T-helper 2 cell (primary cell): ENCODE measurements around the gene MACROD2.

Experiments
- DNase-seq, 5 experiments: peaks; one replicate each; pipeline versions ENCODE4 v3.0.0 to v3.0.0-alpha.2; 2012 to 2022

The MACROD2 gene

DNA sequence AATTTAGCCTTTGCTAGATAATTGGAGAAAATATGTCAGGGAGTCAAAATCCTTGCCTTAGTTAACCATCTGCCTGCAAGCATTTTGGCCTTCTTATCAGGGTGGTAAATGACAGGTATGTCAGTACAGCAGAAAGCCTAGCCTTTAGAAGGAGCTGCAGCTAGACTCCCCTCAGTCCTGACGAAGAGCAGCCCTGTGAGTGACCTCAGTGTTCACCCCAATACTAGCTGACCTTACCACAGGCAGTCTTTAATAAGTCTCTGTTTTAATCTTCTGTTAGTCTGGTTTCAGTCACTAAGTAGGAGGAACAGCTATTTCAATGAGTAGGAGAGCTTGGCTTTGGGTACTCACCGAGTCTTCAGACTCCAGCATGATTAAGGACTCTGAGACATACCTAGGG lies 682.1 kb downstream of the MACROD2 start:
- DNase-seq = no peak

DNA sequence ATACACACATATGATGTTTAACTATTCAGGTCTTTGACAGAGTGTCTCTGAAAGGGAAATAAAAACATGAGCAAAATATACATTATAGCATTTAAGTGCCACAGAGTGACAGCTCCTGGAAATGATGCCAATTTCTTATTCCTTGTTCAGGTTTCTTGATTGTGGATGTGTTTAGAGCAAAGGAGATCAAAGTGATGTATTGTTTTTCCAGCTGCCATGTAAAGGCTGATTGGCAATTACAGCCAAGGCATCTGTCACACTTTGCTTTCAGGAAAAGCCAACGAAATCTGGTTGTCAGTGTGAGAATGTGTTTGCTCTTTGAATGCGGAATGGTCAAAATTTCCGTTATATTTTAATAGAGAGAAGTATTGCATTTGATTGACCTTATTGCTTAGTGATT lies 689.9 kb downstream of the MACROD2 start:
- no peak for DNase-seq

DNA sequence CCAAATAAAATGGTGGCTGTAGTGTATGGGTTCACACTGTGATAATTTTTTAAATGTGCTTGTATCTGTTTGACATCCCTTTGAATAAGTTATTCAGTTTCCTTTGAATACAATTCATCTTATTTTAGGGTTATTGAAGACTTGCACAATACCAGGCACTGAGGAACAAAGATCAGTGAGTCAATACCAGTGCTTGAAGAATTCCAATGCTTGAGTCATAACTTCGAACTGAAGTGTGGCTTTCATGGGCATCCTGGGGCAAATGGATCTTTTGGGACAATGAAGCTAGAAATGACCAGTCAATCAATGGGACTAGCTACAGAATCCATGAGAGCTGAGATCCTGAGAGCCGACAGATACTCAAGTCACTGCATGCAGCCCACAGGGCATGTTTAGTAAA lies 692.0 kb downstream of the MACROD2 start:
- no peak for DNase-seq

DNA sequence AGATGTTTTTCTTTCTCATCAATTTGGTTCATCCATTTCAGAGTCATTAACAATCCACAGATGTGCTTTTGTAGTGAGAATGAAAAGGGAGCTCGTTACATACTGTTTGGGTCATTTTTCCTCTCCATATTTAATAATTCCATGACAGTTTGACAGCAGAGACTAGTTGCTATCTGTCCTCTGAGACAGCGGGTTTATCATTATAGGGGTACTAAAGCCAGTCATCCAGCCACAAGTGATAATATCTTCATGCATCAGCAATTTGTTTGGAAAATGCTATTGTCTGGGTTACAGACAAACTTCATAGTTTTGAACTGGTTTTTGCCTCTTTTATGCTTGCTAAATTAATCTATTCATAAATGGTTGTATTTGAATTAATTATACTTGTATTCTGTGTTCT lies 692.7 kb downstream of the MACROD2 start:
- DNase-seq = no peak

DNA sequence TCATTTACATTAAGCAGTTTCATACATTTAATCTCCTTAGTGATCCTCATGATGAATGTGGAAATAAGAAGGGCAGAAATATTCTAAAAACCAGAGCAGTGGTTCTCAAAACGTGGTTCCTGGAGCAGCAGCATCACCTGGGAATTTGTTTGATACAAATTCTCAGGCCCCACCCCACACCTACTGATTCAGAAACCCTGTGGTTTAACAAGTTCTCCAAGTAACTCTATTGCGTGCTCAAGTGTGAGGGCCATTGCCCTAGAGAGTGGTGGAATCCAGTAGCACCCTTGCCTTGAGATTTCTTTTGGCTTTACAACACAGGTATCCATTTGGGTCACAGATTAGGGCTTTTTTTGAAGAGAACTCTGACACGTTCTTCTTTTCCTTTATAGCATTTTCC lies 696.7 kb downstream of the MACROD2 start:
- no peak for DNase-seq

DNA sequence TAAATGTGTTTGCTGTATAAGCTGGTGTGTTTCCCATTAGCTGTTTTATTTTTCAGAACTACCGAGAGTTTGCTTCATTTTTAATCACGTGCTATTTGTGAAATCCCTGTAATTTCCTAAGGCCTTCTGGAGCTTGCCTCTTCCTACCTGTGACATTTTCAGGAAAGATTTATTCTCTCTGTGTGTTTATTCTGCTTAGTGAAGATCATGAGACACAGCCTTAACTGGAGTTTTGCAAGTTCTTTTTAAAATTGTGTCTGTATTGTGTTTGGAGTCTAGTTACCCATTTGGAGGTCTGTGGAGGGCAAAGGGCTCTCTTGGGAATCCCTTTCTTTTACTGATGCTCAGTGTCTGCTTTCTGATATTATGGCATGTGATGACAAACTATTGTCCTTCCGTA lies 701.2 kb downstream of the MACROD2 start:
- DNase-seq = no peak

DNA sequence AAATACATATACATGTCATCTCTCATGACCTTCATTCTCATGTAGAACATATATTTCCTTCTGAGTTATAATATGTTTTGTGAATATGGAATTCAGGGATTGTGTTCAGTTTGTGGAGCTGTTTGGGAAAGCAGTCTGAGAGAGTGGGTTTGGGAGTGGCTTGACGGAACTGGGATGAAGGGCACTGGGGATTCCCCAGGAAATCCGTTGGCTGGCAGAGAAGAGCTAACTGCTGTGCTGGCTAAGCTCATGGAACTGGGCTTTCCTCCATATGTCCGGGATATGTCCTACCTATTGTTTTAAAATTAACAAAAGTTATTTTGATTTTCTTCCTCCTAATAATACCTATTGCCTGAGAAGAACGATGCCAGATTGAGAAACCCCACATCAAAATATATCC lies 701.6 kb downstream of the MACROD2 start:
- no peak for DNase-seq

DNA sequence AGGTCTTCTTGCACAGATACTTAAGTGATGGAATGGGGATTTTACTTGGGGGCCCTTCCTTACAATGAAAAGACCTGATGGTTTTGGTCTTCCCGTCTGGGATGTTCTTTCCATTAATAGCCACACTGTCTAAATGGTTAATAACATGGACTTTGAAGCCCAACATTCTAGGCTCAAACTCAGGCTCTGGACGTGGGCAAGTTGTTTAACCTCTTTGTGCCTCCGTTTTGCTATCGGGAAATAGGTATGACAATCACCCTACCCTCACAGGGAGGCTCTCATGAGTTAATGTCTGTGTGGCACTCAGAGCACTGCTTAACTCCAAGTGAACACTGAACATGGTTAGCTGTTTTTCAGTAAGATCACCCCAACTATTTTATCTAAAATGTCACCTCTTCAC lies 702.8 kb downstream of the MACROD2 start:
- no peak for DNase-seq

DNA sequence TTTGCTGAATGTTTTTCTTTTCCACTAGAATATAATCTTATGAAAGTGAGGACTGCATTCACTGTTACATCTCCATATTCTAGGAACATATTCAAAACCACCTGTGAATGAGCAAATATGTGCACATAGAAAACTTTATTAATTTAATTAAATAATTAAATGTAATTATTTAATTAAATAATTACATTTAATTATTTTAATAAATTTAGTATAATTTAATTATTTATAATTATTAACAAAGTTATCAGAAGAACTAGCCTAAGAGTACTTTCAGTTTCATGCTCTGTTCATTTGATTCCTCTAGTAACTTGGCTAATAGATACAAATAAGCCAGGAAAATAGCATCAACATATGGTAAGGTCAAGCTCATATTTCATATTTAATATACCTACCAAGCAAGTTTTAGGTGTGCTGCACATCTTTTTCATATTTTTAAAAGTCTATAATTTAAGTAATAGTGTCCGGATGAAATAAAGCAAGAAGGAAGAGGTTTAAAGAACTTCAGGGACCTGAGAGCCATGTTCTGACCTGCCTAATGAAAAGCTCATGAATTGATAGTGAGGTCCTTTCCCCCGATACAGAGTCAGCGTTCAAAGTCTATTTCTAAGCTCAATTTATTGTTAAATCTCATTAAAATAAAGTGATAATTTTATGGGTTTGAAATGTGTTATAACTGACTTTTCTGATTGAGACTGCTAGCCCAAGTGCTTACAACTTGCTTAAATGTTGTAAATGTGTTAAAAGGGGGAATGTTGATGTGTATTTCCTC lies 703.5 kb downstream of the MACROD2 start:
- DNase-seq = no peak

DNA sequence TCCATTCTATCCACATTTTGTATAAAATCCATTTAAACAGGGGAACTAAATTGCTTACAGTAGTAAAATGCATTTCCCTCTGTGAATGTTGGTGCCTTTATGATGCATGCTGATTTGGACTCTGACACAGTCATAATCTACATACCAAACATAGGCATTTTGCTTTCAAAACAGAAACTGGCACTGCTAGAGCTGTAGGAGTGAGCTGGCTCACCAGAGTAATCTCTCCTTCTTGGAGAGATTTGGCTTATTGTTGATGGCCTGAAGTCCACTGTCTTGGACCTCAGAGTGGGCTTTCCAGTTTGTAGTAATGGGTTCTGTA lies 705.3 kb downstream of the MACROD2 start:
- no peak for DNase-seq

DNA sequence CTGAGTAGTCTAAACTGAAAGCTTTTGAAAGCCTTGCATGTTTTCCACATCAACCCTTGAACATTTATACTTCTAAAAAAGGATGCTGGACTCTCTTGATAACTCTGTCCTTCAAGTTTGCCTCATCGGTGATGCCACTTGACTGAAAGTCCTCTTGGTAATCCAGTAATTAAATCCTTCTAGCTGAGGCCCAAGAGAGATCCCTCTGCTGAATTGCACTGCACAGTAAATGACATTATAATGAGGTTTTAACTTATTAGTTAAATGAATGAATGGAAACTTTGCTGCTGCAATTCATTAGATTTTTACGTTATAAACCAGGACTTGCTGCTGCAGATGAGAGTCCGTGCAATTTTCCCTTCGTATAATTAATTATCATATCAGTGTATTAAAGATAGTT lies 706.0 kb downstream of the MACROD2 start:
- DNase-seq = no peak

DNA sequence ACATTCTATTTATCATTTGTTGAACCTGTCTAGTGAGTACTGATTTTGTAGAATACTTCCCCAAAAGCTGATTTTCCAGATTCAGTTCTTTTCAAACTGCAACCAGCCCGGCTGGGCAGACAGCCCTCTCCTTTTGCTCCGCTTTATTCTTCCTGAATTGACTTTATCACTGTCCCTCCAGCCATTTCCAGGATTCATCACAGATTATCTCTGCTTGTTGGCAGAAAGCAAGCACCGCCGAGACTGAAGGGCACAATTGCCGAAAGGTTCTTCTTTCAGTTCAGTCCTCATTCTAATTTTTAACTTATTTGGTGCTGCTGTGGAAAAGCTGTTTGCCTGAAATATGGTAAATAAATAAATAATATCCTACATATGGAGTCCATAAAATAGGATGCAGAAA lies 711.2 kb downstream of the MACROD2 start:
- DNase-seq = no peak

DNA sequence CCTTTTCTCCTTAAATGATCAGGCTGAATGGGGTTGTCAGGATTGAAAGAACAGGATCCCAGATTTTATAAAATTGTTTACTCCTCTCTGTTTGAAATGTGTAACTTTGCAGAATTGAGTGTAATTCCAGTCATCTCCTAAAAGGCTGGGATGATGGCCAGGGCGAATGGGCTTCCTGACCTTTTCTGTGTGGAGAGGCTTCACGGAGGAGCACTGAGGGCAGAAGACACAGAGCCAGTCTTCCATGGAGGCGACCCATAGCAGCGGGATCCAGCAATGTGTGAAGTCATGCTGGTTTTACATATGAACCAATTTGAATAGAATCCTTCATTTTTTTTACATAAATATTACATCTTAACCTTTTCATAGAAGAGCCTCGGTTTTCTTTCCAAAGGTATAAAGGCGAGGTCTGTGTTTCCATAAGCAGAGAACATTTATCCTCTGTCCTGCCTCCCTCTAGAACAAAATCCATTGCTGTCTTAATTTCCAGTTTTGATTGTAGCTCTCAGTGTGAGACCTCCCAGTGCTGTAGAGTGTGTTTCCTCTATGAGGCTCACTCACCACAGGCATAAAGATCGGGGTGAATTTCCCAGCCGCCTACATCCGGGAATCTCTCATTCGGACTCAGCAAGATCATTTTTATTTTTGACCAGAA lies 711.8 kb downstream of the MACROD2 start:
- no peak for DNase-seq

DNA sequence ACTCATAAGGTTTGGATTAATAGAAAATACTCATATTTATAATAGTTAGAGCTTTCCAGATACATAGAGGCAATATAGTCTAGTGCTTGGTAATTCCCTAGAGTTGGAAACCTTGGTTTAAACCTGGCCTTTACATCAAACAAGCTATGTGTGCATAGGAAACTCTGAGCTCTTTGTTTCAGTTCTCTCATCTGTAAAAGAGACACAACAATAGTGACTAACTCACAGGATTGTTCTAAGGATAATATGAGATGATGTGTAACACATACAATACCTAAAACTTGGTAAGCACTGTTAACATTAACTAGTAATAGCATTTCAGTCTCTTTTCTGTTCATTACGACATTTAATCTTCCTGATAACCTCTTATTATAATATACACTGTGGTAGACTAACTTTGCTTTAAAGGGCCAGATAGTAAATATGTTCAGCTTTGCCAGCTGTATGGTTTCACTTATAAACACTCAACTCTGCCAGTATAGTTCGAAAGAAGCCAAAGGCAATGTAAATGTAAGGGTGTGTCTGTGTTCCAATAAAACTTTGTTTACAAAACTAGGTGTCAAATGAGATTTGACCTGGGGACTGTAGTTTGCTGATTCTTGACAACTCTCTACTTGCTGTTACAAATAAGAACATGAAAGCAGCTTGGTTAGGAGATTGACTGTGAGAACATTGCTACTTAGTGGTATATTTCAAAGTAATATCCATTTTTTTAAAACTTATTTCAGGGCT lies 712.7 kb downstream of the MACROD2 start:
- DNase-seq = no peak

DNA sequence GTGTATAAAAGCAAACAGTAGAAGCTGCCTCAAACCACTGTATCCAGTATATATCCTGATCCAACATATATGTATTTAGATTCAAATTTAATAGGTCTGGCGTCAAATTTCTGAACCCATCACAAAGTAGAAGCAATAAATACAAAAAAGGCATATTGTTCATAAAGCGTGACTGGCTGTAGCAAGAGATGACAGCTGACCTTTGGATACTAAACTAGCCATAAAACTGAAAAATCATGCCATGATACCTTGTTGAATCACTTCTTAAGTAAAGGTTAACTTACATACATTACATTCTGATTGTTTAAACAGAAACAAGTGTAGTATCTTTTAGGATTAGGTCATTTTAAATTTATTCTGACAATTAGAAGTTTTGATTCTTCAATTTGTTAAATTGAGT lies 714.1 kb downstream of the MACROD2 start:
- no peak for DNase-seq

DNA sequence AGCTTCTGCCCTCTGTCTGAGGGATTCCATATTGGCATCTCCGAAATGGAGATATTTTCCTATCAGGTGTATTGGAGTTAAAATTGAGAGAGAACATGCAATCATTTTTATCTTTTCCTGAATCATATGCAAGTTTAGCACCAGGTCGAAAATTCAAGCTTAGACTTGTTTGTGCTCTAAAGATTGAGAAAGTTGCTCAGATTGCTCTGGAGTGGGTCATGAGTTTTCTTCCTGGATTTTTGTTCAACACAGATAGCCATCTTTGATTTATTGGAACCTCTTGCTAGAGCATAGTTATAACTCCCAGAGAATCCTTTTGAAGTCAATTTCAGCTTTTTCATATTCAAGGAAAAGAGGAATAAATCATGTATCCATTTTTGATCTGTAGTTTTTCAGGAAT lies 715.6 kb downstream of the MACROD2 start:
- no peak for DNase-seq

DNA sequence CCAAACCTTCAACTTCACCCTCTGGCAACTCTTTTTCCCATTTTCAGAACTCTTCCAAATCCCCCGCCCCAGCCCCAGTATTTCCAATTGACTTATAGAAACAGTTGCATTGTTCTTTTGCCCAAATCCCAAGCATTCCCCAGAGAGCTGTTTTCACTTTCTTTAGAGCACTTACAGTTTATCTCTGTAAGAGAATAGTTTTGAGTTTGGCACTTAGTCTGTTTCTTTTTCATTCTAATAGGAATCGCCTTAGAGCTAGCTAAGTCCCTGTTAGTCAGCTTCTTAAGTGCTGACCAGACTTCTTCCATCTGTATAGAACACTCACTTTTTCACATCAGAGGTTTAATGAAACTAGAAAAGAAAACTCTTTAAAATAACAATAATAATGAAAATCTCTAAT lies 716.3 kb downstream of the MACROD2 start:
- no peak for DNase-seq

DNA sequence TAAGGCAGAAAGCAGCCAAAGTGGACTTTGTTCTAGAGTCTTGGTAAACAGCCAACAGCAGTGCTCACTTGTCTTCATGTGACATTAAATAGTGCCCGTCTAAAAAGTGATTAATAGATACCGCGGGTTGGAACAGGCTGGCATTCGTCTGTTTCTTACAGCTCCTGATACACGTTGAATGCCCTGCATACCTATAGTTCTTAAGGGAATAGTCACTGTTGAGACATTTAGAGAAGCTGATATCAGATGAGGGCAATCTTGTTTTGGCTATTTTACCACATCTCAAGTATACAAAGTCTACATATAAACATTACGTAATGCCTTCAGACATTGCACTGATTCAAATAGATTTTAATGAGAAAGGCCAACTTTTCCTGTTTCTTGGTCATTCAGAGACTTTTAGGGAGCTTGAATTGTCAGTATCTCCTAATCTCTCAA lies 717.0 kb downstream of the MACROD2 start:
- DNase-seq = no peak

DNA sequence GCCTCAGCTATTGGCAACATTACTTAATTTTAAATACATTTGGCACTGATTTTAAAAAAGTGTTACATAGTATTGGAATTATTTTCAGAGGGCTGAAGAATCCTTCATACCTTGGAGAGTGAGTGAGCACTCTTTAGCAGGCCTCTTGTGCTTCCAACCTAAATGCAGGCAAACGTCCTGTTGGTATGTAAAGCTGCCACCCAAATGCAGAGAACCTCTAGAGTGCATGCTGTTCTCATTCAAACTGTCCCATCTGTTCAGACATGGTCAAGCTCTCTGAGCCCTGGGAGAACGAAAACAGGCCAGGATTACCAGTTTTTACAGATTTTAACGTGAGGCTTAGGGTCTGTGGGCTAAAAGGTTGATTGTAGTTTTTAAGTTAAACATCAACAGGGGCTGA lies 720.1 kb downstream of the MACROD2 start:
- no peak for DNase-seq

DNA sequence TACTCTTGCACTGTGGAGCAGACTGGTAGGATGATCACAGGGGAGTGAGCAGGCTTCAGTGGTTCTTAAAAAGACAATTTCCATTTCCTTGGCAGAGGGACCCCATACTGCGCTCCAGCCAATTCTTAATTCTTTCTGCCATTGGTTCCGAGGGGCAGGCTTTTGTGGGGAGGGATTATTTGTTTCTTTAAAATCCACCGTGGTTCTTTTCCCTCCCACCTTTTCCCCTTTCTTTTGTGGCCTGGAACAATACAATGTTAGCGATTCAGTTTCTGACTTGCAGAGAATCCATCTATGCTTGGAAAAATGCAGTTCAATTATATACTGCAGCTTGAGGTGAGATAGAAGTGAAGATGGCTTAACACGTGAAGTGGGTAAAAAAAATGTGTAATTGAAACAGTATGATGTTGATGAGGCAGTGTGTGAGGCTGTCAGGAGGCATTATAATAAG lies 721.1 kb downstream of the MACROD2 start:
- DNase-seq = no peak

DNA sequence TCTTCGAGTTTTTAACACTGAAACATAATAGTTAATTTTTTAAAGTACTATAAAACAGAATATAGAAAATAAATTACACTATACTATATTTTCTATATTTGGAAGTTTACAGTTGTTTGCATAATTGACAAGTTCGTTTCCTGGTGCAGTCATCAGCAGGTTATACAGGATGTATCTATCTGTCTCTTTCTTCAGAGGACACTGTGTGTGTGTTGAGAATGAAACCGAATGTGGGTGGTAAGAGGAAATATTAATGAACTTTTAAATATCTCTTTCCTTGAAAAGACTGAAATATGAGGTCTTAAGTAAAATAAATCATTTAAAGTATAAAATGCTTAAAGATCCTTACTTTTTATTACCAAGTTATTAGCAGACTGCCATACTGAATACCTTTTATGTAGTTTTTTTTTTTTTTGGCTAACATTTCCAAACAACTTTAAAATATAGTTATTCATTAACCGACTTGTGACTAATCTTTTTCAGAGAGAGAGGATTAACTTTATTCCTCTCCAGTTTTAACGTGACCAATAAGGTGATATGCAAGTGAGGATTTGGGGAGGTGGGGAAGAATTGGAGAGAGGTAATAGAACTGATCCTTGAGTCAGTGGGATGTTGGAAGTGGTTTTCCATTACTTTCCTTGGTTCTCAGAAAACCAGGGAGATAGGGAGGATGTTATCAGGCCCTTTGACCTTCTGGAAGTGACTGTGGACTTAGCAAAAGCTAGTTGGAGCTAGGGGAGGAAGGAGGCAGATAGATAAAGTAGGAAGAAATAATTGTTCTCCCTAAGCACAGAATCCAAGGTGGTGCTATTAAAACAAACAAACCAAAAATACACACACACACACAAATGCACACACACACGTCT lies 722.1 kb downstream of the MACROD2 start:
- DNase-seq = no peak

DNA sequence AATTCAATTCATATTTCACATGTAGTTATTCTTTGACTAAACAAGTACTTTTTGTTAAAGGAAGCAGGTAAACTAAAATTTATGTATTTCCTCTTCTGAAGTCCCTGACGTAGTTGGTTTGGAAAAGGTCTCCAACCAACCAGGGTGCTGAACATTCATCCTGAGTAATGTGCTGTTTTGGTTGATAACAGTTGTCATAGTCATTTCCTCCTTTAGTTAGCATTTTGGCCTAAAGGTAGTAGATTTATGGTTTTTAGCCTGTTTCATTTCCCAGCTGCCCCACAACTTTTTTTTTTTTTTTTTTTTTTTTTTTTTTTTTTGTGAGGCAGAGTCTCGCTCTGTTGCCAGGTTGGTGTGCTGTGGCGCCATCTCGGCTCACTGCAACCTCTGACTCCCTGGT lies 724.9 kb downstream of the MACROD2 start:
- no peak for DNase-seq

DNA sequence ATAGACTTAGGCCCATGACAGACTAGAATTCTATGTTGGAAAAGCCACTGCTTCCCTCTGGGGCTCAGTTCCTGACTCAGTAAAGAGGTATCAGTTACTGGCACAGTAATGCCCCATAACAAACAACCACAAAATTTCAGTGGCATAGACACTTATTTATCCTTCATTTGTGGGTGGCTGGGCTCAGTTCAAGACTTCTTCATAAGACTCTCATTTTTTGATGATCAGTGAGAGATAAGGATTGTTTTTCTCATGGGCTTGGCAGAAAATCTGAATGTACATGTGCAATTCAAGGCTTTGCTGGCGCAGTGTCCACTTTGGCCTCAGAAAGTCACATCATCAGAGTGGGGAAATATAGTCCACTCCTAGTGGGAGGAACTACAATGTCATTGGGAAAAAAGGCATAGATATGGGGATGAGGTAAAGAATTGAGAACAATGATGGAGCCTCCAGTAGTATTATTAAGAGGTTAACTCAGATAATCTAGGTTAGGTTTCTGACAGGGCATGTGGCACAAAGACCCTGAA lies 726.7 kb downstream of the MACROD2 start:
- no peak for DNase-seq
